GM06990 (cell line): Measurements from ENCODE around the gene HES4.

Source experiments
- DNase-seq: peaks from one replicate; pipeline ENCODE4 v3.0.0-alpha.2; 2011; ENCODE audit not compliant: insufficient read length; ENCODE audit errors: extremely low read depth
- H3K27me3 ChIP-seq: replicated peaks from 2 replicates; pipeline ENCODE4 v1.6.0; 2011; ENCODE audit warnings: low read length; ENCODE audit not compliant: control insufficient read depth, insufficient read depth
- H3K36me3 ChIP-seq: 2 replicates; pipeline ENCODE4 v1.5.1; 2011; ENCODE audit warnings: low read length; ENCODE audit not compliant: control insufficient read depth, insufficient read depth
- H3K4me3 ChIP-seq: replicated peaks from 2 replicates; pipeline ENCODE4 v1.5.1; 2011; ENCODE audit warnings: low read depth, mild to moderate bottlenecking, control low read depth, low read length
- TF ChIP-seq, protein P1 (sequence below): IDR thresholded peaks from 2 replicates; pipeline ENCODE4 v1.5.1; 2011; ENCODE audit warnings: low read length, control low read depth, mild to moderate bottlenecking, inconsistent platforms; ENCODE audit not compliant: insufficient read depth, poor library complexity, severe bottlenecking

Gene HES4

GRCh38 chr1:958823-959730 is 40.8 kb downstream of the HES4 start, which contains the start of gene NOC2L:
Gene NOC2L (minus strand): TSS chr1:959256. CDS start chr1:959240, 16 bp downstream.
- TF ChIP-seq, protein P1, sequence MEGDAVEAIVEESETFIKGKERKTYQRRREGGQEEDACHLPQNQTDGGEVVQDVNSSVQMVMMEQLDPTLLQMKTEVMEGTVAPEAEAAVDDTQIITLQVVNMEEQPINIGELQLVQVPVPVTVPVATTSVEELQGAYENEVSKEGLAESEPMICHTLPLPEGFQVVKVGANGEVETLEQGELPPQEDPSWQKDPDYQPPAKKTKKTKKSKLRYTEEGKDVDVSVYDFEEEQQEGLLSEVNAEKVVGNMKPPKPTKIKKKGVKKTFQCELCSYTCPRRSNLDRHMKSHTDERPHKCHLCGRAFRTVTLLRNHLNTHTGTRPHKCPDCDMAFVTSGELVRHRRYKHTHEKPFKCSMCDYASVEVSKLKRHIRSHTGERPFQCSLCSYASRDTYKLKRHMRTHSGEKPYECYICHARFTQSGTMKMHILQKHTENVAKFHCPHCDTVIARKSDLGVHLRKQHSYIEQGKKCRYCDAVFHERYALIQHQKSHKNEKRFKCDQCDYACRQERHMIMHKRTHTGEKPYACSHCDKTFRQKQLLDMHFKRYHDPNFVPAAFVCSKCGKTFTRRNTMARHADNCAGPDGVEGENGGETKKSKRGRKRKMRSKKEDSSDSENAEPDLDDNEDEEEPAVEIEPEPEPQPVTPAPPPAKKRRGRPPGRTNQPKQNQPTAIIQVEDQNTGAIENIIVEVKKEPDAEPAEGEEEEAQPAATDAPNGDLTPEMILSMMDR = no peak
- H3K36me3 ChIP-seq = peaks cover 16% of the 10 kb centered on the region
- peak within 1 kb of the TSS; percentile 100 for H3K4me3 ChIP-seq
- H3K27me3 ChIP-seq = no peaks in the 10 kb centered on the region
- DNase-seq = peak; percentile 91

DNA sequence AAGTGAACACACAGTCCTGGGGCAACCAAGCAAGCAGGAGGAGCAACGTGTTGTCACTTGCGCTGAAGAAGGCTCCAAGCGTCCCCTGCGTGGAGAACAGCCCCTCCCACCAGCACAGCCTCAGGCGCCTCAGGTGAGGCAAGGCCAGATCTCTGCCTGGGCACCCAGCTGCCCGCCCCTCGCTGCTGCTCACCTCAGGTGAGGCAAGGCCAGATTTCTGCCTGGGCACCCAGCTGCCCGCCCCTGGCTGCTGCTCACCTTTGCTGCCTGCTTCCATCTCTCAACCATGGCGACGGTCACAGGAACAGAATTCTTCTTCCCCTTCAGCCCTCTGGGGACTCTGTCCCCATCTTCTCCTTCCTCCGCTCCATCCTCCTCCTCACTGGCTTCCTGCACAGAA is 43.3 kb downstream of the HES4 start:
- TF ChIP-seq, protein P1 = no peak
- no peak overlapping the region for H3K4me3 ChIP-seq
- no peaks in the 10 kb centered on the region for H3K27me3 ChIP-seq
- DNase-seq = no peak
- H3K36me3 ChIP-seq = peaks cover 32% of the 10 kb centered on the region

- TF ChIP-seq, protein P1 = no peak
- no peak for DNase-seq
- Histone ChIP-seq H3K4me3 (no peak overlapping the region), H3K36me3 (peaks cover 37% of the 10 kb centered on the region), H3K27me3 (no peaks in the 10 kb centered on the region)
These were observed 44.4 kb downstream of the HES4 start for GRCh38 chr1:955474-955873.

GRCh38 chr1:954927-955326 is 45.0 kb downstream of the HES4 start:
- H3K4me3 ChIP-seq = no peak overlapping the region
- no peaks in the 10 kb centered on the region for H3K27me3 ChIP-seq
- TF ChIP-seq, protein P1 = no peak
- H3K36me3 ChIP-seq = peaks cover 42% of the 10 kb centered on the region
- no peak for DNase-seq

DNA sequence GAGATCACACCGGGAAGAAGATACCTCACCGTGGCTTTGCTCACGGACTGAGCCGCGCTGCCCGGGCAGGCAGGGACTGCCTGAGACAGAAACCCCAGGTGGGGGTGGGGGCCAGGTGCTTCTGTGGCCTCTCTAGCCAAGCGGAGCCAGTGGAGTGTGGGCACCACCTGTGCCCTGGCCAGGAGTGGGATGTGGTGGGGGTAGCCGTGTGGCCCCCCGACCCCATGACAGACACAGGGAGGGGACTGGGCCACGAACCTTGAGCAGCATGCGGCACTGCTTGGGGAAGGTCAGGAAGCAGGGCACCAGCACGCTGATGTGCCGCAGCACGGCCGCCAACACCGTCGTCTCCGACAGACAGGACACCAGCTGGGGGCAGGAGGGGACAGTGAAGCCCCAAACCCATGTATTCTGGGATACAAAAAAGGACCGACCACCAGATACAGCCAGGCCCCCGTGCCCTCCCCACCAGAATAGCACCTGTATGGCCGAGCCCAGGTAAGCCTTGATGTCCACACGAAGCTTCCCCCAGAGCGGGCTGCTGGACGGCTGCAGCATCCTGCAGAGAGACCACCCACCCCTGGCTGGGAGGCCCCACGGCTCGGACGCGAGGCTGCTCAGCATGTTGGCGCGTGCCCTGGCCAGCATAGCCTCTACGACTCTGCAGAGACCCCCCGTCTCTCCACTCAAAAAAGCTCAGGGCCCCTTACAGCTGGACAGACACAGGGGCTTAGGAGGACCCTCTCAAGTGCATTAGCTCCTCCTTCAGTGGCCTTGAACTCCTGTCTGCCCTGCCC is 46.2 kb downstream of the HES4 start:
- peaks cover 49% of the 10 kb centered on the region for H3K36me3 ChIP-seq
- H3K4me3 ChIP-seq = no peak overlapping the region
- TF ChIP-seq, protein P1 = no peak
- no peak for DNase-seq
- no peaks in the 10 kb centered on the region for H3K27me3 ChIP-seq
